ENCODE measurements around the gene PRKAG1. TPM values are rescaled to one million over a fixed set of nuclear protein-coding genes. Genes with fewer than 3 reads are reported as not detected.

The PRKAG1 gene
- total RNA-seq, 1 donor from 2014 or later: 46.5 TPM

- Histone ChIP-seq H3K4me1 (peaks cover 38% of the 10 kb centered on the region), H3K36me3 (no peaks in the 10 kb centered on the region), H3K27ac (peak within 1 kb of the TSS; percentile 98), H3K9me3 (no peaks in the 10 kb centered on the region), H3K4me3 (peak within 1 kb of the TSS; percentile 96), H3K27me3 (no peaks in the 10 kb centered on the region)
- ATAC-seq (peak; percentile 88), DNase-seq (peak; percentile 97)
- no peak for TF ChIP-seq CTCF (IDR thresholded peaks at IDR 0.05)
- intact Hi-C loops (cut with DNase I): no loop called here
Measured at GRCh38 chr12:49060237-49061156, 41.9 kb upstream of the PRKAG1 start, which contains the start of gene KMT2D. Gene KMT2D (minus strand): TSS chr12:49060794. CDS start chr12:49055324, 5,470 bp downstream.

- intact Hi-C loops (cut with DNase I): no loop called here
- DNase-seq (no peak), ATAC-seq (peak; percentile 3)
- peaks cover 4% of the 10 kb centered on the region for H3K36me3 ChIP-seq
- H3K9me3 ChIP-seq: no peaks in the 10 kb centered on the region
- H3K4me1 ChIP-seq: peaks cover 44% of the 10 kb centered on the region
- TF ChIP-seq CTCF (IDR thresholded peaks at IDR 0.05): no peak
- no peaks in the 10 kb centered on the region for H3K27me3 ChIP-seq
- H3K4me3 ChIP-seq: peak overlapping the region; percentile 96
- peak overlapping the region; percentile 98 for H3K27ac ChIP-seq
Measured at GRCh38 chr12:49059299-49060171, 41.0 kb upstream of the PRKAG1 start.

- intact Hi-C loops (cut with DNase I): no loop called here
- H3K36me3 ChIP-seq: peaks cover 10% of the 10 kb centered on the region
- peaks cover 44% of the 10 kb centered on the region for H3K4me1 ChIP-seq
- DNase-seq: no peak
- H3K27ac ChIP-seq: peak overlapping the region; percentile 98
- TF ChIP-seq CTCF (IDR thresholded peaks at IDR 0.05): no peak
- H3K27me3 ChIP-seq: no peaks in the 10 kb centered on the region
- no peak for ATAC-seq
- no peaks in the 10 kb centered on the region for H3K9me3 ChIP-seq
- peak overlapping the region; percentile 96 for H3K4me3 ChIP-seq
Measured at GRCh38 chr12:49059045-49059298, 40.4 kb upstream of the PRKAG1 start.

- intact Hi-C loops (cut with DNase I): no loop called here
- Histone ChIP-seq H3K4me1 (peaks cover 44% of the 10 kb centered on the region), H3K27me3 (no peaks in the 10 kb centered on the region), H3K4me3 (peak overlapping the region; percentile 96), H3K27ac (peak overlapping the region; percentile 98), H3K36me3 (peaks cover 14% of the 10 kb centered on the region), H3K9me3 (no peaks in the 10 kb centered on the region)
- no peak for ATAC-seq
- DNase-seq: no peak
- no peak for TF ChIP-seq CTCF (IDR thresholded peaks at IDR 0.05)
Measured at GRCh38 chr12:49058366-49059044, 39.9 kb upstream of the PRKAG1 start.

- DNase-seq: no peak
- Histone ChIP-seq H3K36me3 (peaks cover 21% of the 10 kb centered on the region), H3K27me3 (no peaks in the 10 kb centered on the region), H3K9me3 (no peaks in the 10 kb centered on the region), H3K4me1 (peaks cover 44% of the 10 kb centered on the region), H3K4me3 (peak overlapping the region; percentile 96), H3K27ac (peak overlapping the region; percentile 98)
- intact Hi-C loops (cut with DNase I): no loop called here
- peak; percentile 35 for ATAC-seq
- TF ChIP-seq CTCF (IDR thresholded peaks at IDR 0.05): no peak
Measured at GRCh38 chr12:49057888-49058287, 39.3 kb upstream of the PRKAG1 start.
